IMR-90 (cell line): ENCODE results near the gene FERD3L. TPM values are rescaled to one million over a fixed set of nuclear protein-coding genes. Genes with fewer than 3 reads are reported as not detected.

Source experiments
- ATAC-seq: fragments of 200-7000 bp; cut with Tn5 transposase; 2 replicates; pipeline ENCODE4 v1.9.1; 2020; ENCODE audit warnings: low read depth, mild to moderate bottlenecking, moderate library complexity
- BruUV-seq: library from RNA; stranded (reverse); fragments of 400-500 nt; replicated peaks from 2 replicates; lab custom pipeline; 2021; lab: Mats Ljungman, UMichigan
- CTCF ChIA-PET: fragments of 300-600 bp; formaldehyde crosslinking; extraction: SDS; loops from one replicate; lab custom pipeline; 2021; ENCODE audit warnings: antibody characterized with exemption; lab: Yijun Ruan, JAX
- POLR2A ChIA-PET: fragments of 300-600 bp; sonication (Branson Sonifier 250); formaldehyde crosslinking; loops from one replicate; lab custom pipeline; 2022; ENCODE audit warnings: antibody characterized with exemption; ENCODE audit not compliant: unreplicated experiment; lab: Charles Lee
- DNase-seq: peaks from one replicate; pipeline ENCODE4 v3.0.0; 2013
- H2AFZ ChIP-seq: replicated peaks from 2 replicates; pipeline ENCODE3; 2013; ENCODE audit warnings: low read length, mild to moderate bottlenecking; ENCODE audit not compliant: poor library complexity
- H2AK5ac ChIP-seq: 2 replicates; pipeline ENCODE4 v1.6.1; 2013; ENCODE audit warnings: low read depth, low read length, inconsistent platforms
- H2AK9ac ChIP-seq: replicated peaks from 2 replicates; pipeline ENCODE3; 2013; ENCODE audit warnings: mild to moderate bottlenecking, low read depth, low read length, moderate library complexity; ENCODE audit not compliant: poor library complexity
- H2BK120ac ChIP-seq: 2 replicates; pipeline ENCODE4 v1.6.1; 2013; ENCODE audit warnings: low read depth, low read length, inconsistent platforms
- H2BK15ac ChIP-seq: 3 replicates; pipeline ENCODE4 v1.6.1; 2013; ENCODE audit warnings: low read depth, low read length, inconsistent platforms
- H2BK20ac ChIP-seq: 2 replicates; pipeline ENCODE4 v1.6.1; 2013; ENCODE audit warnings: low read depth, mild to moderate bottlenecking, inconsistent platforms, low read length, moderate library complexity
- H2BK5ac ChIP-seq: 2 replicates; pipeline ENCODE4 v1.6.1; 2013; ENCODE audit warnings: mild to moderate bottlenecking, low read depth, low read length, inconsistent platforms; ENCODE audit not compliant: poor library complexity, severe bottlenecking
- H3K14ac ChIP-seq: replicated peaks from 2 replicates; pipeline ENCODE4 v1.6.1; 2013; ENCODE audit warnings: low read depth, low read length, inconsistent platforms
- H3K18ac ChIP-seq: 2 replicates; pipeline ENCODE4 v1.6.1; 2013; ENCODE audit warnings: low read depth, low read length, control low read depth
- H3K23ac ChIP-seq: 2 replicates; pipeline ENCODE4 v1.6.1; 2013; ENCODE audit warnings: low read depth, low read length, inconsistent platforms
- H3K27ac ChIP-seq: 2 replicates; pipeline ENCODE4 v1.5.1; 2013; ENCODE audit warnings: mild to moderate bottlenecking, control low read depth, low read length; ENCODE audit not compliant: insufficient read depth
- H3K27me3 ChIP-seq: 2 replicates; pipeline ENCODE4 v1.6.1; 2013; ENCODE audit warnings: low read length; ENCODE audit not compliant: control insufficient read depth, insufficient read depth
- H3K36me3 ChIP-seq: 2 replicates; pipeline ENCODE4 v1.6.1; 2013; ENCODE audit warnings: low read length, mixed read lengths; ENCODE audit not compliant: control insufficient read depth, insufficient read depth
- H3K4ac ChIP-seq: 2 replicates; pipeline ENCODE4 v1.6.1; 2013; ENCODE audit warnings: low read depth, low read length, inconsistent platforms
- H3K4me1 ChIP-seq: 2 replicates; pipeline ENCODE4 v1.6.1; 2013; ENCODE audit warnings: low read length, mixed read lengths; ENCODE audit not compliant: control insufficient read depth, insufficient read depth
- H3K4me2 ChIP-seq: 2 replicates; pipeline ENCODE4 v1.6.1; 2013; ENCODE audit warnings: low read depth, mild to moderate bottlenecking, control low read depth, low read length, moderate library complexity
- H3K4me3 ChIP-seq: 2 replicates; pipeline ENCODE4 v1.5.1; 2013; ENCODE audit warnings: low read depth, mild to moderate bottlenecking, control low read depth, low read length, moderate library complexity; ENCODE audit not compliant: insufficient read depth
- H3K56ac ChIP-seq: 2 replicates; pipeline ENCODE4 v1.6.1; 2013; ENCODE audit warnings: low read length, inconsistent platforms; ENCODE audit not compliant: insufficient read depth; ENCODE audit errors: extremely low read depth
- H3K79me1 ChIP-seq, 2 experiments: 2 replicates each; pipeline ENCODE4 v1.6.1; 2013; ENCODE audit warnings: low read length in 2 of 2, inconsistent platforms in 1 of 2, low read depth in 1 of 2
- H3K9ac ChIP-seq: 2 replicates; pipeline ENCODE4 v1.6.1; 2013; ENCODE audit warnings: low read depth, low read length, control low read depth
- H3K9me1 ChIP-seq: 2 replicates; pipeline ENCODE4 v1.6.1; 2013; ENCODE audit warnings: low read length, inconsistent platforms; ENCODE audit not compliant: insufficient read depth
- H3K9me3 ChIP-seq: 2 replicates; pipeline ENCODE4 v1.6.1; 2013; ENCODE audit warnings: low read length; ENCODE audit not compliant: control insufficient read depth, insufficient read depth
- H4K20me1 ChIP-seq: 2 replicates; pipeline ENCODE4 v1.6.1; 2013; ENCODE audit warnings: low read length, inconsistent platforms; ENCODE audit not compliant: insufficient read depth
- H4K5ac ChIP-seq: 2 replicates; pipeline ENCODE4 v1.6.1; 2013; ENCODE audit warnings: mild to moderate bottlenecking, low read depth, low read length, control low read depth
- H4K8ac ChIP-seq, 2 experiments: 2 replicates each; pipeline ENCODE4 v1.6.1; 2013; ENCODE audit warnings: low read depth in 2 of 2, low read length in 2 of 2, control low read depth in 1 of 2, inconsistent platforms in 1 of 2
- H4K91ac ChIP-seq: 2 replicates; pipeline ENCODE4 v1.6.1; 2013; ENCODE audit warnings: low read depth, low read length, inconsistent platforms; ENCODE audit not compliant: insufficient read depth
- CHD1 ChIP-seq: IDR thresholded peaks from 2 replicates; pipeline ENCODE4 v1.6.1; 2012; ENCODE audit warnings: low read depth, low read length, improper control_type of control experiment
- ELK1 ChIP-seq: fragments of 150-350 bp; IDR thresholded peaks from 2 replicates; pipeline ENCODE4 v1.6.1; 2016; ENCODE audit warnings: low read depth, mild to moderate bottlenecking, low read length, moderate library complexity, borderline replicate concordance
- MAFK ChIP-seq: IDR thresholded peaks from 2 replicates; pipeline ENCODE4 v1.6.1; 2012; ENCODE audit warnings: low read depth, low read length, improper control_type of control experiment
- MAZ ChIP-seq: IDR thresholded peaks from 2 replicates; pipeline ENCODE4 v1.6.1; 2012; ENCODE audit warnings: low read depth, mild to moderate bottlenecking, low read length, improper control_type of control experiment, moderate library complexity, borderline replicate concordance
- NFE2L2 ChIP-seq: fragments of 150-350 bp; IDR thresholded peaks from 2 replicates; pipeline ENCODE4 v1.6.1; 2016; ENCODE audit warnings: low read depth, mild to moderate bottlenecking, low read length
- POLR2A ChIP-seq: IDR thresholded peaks from 2 replicates; pipeline ENCODE4 v1.6.1; 2012; ENCODE audit warnings: mild to moderate bottlenecking, low read depth, low read length
- SMC3 ChIP-seq: fragments of 150-350 bp; IDR thresholded peaks from 2 replicates; pipeline ENCODE4 v1.6.1; 2016; ENCODE audit warnings: low read depth, mild to moderate bottlenecking, antibody characterized with exemption, low read length, moderate library complexity
- USF2 ChIP-seq: fragments of 150-350 bp; IDR thresholded peaks from 2 replicates; pipeline ENCODE4 v1.6.1; 2017; ENCODE audit warnings: mild to moderate bottlenecking, antibody characterized with exemption, low read length, low read depth
- WGBS, 2 experiments: methylation state at CpG; one replicate each; pipeline versions ENCODE4 v1.1.5 to v1.1.7; 2013; ENCODE audit warnings: missing lambda C conversion rate in 2 of 2; ENCODE audit not compliant: insufficient read length in 1 of 2; ENCODE audit errors: extremely low coverage in 2 of 2; 5-methylcytosine and 5-hydroxymethylcytosine counted together
- dilution Hi-C: fragments of 300-500 bp; cut with HindIII; formaldehyde crosslinking; loops from one replicate; pipeline ENCODE4 v1.14.3; 2018; ENCODE audit warnings: low sequenced_read_pairs; ENCODE audit not compliant: unreplicated experiment
- in situ Hi-C: fragments of 300-500 bp; cut with MboI; formaldehyde crosslinking; loops from 3 replicates; pipeline ENCODE4 v1.14.3; 2019; ENCODE audit warnings: low sequenced_read_pairs, inconsistent platforms, mixed read lengths
- intact Hi-C: fragments of 100-400 bp; cut with micrococcal nuclease; formaldehyde crosslinking; loops from 2 replicates; pipeline ENCODE4 v1.10.0; 2022
- polyA plus RNA-seq, 3 experiments: library from polyadenylated mRNA; depleted of rRNA; stranded (reverse); fragments of >200 nt; gene quantifications; 2 replicates each; pipeline ENCODE4 v1.2.3, GENCODE V29; 2012; ENCODE audit warnings: low replicate concordance in 1 of 3
- total RNA-seq: library from RNA; depleted of rRNA; stranded (reverse); fragments of >200 nt; gene quantifications from 2 replicates; pipeline ENCODE4 v1.2.3, GENCODE V29; 2012

The FERD3L gene
- total and polyA plus RNA-seq, 2 of the 4 experiments (the other 2 are of a cell fraction), result not detected

GRCh38 chr7:19101909-19102308, 43.3 kb downstream of the FERD3L start:
- ATAC-seq (no peak), DNase-seq (no peak)
- H3K18ac ChIP-seq, result no peak overlapping the region
- H3K9me1 ChIP-seq, result no peaks in the 10 kb centered on the region
- H3K9ac ChIP-seq, result no peak overlapping the region
- H3K23ac ChIP-seq, result no peak overlapping the region
- ChIA-PET CTCF (no interaction called here), POLR2A (no interaction called here)
- H4K20me1 ChIP-seq, result no peaks in the 10 kb centered on the region
- intact Hi-C loops, result no loop called here
- H2BK20ac ChIP-seq, result no peak overlapping the region
- H2BK120ac ChIP-seq, result no peak overlapping the region
- H3K4me1 ChIP-seq, result no peaks in the 10 kb centered on the region
- H4K91ac ChIP-seq, result no peak overlapping the region
- no peak overlapping the region for H4K8ac ChIP-seq
- no peak overlapping the region for H2AFZ ChIP-seq
- H3K36me3 ChIP-seq, result no peaks in the 10 kb centered on the region
- H3K4me2 ChIP-seq, result no peak overlapping the region; the same call in 1 of the 2 replicates
- H3K4me3 ChIP-seq, result no peak overlapping the region
- H2BK15ac ChIP-seq, result no peak overlapping the region
- no peak overlapping the region for H3K4ac ChIP-seq
- no peaks in the 10 kb centered on the region for H3K9me3 ChIP-seq
- no TSS peak for BruUV-seq
- in situ Hi-C loops, result loop anchor here (25.0 kb wide), 1 partner anchor 740 kb away; no protein-coding TSS in a partner anchor
- WGBS, 2 experiments, result no CpG with 5 or more reads among the region's 2 CpGs
- no peak overlapping the region for H3K27ac ChIP-seq
- H3K27me3 ChIP-seq, result no peaks in the 10 kb centered on the region
- TF ChIP-seq USF2 (no peak), ELK1 (no peak), MAFK (no peak), NFE2L2 (no peak), MAZ (no peak), CHD1 (no peak), SMC3 (no peak), POLR2A (no peak)
- H3K14ac ChIP-seq, result no peak overlapping the region
- H2AK9ac ChIP-seq, result no peak overlapping the region
- H2AK5ac ChIP-seq, result no peak overlapping the region
- peaks cover 0 to 3% of the 10 kb centered on the region in 2 experiments; a peak in 1 of 4 replicates for H3K79me1 ChIP-seq
- no peak overlapping the region for H3K56ac ChIP-seq
- H4K5ac ChIP-seq, result no peak overlapping the region
- dilution Hi-C loops, result no loop called here
- no peak overlapping the region for H2BK5ac ChIP-seq
